Stimulated activated CD4-positive, alpha-beta T cell treated with anti-CD3 and anti-CD28 coated beads, Interleukin-15, amount 100 ng/mL, for 24 hours (primary cell): ENCODE results near the gene RPH3AL.
"Not testable (repeated sequence)": the region's sequence is repeated elsewhere in the genome, so short reads cannot be mapped to it uniquely, and the experiment has no call there.

Experiments used
- DNase-seq: peaks from one replicate; pipeline ENCODE4 v3.0.0-alpha.2; 2020

Gene RPH3AL

DNA sequence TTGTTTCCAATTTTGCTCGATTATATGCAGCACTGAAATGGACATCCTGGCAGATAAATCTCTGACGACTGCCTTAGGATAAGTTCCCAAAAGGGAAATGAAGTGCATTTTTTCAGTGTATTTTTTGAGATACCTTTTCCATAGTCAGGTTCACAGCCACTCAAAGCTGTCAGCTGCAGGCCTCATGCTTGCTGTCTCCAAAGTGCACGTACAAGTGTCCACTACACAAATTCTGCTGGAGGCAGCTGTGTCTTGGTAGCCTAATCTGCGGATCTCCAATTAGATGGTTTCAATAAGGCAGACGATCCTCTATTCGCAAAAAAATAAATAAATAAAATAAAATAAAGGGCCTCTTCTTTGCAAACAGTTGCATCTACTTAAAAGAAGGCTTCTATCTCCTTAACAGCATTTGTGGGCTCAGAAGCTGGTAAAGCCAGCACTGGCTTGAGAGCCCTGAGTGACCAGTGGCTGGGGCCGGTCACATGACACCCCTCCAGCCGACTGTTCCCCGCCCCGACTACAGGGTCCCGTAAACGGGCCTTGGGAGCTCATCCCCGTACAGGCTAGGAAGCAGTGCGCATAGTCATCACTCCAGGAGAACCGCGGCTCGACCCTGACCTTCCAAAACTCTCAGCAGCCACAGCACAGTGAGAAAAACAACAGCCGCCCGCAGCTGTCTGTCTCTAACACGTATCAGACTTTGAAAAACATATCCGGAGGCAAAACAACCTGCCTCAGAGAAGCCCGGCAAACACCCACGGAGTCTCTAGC lies 18.8 kb downstream of the RPH3AL start:
- DNase-seq: peak; percentile 16

DNA sequence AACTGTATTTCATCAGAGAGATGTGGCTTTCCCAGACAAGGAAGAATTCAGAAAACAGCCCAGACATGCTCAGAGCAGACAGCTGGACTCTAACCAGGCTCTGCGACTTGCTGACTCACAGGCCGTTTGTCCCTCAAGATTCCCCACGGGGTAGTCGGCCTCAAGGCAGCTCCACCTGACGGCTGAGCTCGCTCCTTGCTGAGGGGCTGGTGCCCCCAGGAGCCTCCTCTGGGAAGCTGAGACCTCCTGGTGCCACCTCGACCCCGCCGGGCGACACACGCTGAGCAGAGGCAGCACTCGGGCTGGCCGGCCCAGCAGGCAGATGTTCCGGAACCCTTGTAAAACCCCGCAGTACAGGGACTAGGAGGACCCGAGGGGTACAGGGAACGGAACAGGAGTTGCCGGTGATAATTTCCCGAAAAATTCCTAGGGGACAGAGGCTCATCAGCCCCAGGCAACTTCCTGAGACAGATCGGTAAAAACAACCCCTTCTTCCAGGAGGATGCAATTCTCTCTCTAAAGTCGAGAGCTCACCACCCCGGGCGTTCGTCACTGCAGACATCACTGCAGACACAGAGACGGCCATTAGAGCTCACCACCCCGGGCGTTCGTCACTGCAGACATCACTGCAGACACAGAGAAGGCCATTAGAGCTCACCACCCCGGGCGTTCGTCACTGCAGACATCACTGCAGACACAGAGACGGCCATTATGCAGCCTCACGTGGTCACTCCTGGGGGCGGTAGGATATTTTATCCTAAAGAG lies 19.9 kb downstream of the RPH3AL start:
- no peak for DNase-seq

DNA sequence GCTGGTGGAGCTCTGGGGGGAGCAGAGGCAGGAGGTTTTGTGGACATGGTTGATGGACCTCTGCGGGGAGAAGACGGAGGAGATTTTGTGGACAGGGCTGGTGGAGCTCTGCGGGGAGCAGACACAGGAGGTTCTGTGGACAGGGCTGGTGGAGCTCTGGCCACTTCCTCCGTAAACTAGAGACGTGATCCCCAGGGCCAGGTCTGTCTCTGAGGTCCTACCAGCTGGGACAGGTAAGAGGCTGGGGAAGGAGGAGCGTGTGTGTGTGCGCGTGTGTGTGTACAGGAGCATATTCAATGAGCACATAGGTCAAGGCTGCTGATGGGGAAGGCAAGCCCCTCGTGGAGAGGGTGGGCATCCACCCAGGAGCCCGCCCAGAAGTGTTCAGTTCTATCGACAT lies 20.6 kb downstream of the RPH3AL start:
- no peak for DNase-seq

DNA sequence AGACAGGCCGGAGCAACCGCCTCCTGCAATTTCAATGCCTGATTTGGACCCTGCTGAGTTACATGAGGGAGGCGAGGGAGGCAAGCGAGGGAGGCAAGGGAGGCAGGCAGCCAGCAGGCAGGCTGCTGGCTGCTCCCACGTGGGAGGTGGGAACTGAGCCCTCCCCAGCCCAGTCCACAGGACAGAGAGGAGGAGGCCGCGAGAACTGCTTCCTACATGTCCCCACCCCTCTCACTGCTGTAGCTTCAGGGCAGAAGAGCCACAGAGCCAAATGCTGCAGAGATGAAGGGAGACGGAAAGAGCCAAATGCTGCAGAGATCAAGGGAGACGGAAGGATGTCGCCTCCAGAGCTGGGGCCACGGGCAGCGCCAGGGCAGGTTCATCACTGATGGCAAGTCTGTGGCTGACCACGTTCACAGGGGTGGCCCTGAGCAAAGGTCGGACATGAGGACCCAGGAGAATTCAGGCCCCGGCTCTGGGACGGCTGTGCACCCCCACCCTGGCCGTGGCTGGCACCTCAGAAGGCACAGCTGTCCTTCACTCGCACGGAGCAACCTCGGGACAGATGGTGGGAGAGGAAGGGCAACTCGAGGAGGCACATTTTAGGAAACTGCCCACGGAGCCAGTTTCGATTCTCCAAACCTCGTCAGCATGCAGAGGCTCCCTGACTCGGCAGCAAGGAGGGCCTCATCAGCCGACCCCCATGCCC lies 21.5 kb downstream of the RPH3AL start:
- DNase-seq: peak; percentile 15

DNA sequence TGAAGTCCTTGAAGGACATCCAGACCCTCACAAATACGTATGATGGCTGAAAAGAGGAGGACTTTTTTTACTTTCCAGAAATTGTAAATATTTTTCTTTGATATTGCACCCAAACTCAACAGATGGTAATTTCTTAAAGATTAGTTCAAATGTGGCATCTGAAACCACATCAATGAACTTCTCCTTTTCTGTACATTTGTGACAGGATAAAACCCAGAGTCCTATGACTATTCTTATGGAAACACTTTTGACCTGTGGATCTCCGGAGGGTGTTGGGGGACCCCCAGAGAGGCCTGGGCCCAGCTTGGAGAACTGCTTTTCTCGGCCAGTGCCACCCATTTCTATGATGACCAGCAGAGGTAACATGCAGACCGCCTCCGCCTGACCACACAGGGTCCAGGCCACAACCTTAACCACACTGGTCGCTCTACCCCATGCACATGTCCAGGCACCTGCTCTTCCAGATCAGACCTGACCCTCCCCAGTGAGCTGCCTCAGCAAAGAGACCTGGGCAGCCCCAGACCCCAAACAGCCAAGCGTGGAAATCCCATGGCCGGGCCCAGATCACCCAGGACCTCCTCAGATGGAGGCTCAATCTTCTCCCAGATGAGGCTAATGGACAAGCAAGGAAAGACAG lies 22.7 kb downstream of the RPH3AL start:
- DNase-seq: no peak

DNA sequence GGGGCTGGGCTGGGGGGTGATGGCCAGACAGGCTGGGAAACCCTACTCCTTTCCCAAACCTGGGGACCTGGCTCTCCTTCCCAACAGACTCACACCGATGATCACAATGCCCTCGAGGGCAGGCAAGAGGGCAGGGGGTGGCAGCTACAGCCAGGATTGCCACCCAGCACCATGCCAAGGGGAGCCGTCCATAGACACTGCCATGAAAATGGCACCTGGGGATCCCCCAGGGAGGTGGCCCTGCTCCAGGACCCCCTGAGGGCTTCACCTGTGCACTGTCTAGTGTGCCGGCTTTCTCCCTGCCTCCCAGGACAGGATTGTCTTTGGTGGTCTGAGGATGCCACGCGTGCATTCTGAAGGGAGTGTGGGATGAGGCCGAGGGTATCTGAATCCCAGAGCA lies 24.6 kb downstream of the RPH3AL start:
- no peak for DNase-seq

DNA sequence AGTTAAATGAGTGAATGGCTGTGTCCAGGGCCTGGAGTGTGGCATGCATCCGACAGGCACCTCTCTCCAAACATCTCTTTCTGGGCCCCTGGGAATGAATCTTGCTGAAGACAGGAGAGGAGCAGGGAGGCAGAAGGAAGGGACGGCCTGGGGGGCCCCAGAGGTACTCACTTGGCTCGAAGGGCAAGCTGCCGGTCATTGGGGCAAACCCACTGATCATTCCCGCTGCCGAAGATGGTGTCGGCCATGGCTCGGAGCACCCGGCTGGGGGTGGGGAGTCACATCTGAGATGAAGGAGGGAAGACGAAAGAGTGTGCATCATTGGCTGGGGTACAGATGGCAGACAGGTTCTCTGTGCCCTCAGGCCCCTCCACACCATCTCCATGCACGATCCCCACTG lies 25.3 kb downstream of the RPH3AL start:
- no peak for DNase-seq

DNA sequence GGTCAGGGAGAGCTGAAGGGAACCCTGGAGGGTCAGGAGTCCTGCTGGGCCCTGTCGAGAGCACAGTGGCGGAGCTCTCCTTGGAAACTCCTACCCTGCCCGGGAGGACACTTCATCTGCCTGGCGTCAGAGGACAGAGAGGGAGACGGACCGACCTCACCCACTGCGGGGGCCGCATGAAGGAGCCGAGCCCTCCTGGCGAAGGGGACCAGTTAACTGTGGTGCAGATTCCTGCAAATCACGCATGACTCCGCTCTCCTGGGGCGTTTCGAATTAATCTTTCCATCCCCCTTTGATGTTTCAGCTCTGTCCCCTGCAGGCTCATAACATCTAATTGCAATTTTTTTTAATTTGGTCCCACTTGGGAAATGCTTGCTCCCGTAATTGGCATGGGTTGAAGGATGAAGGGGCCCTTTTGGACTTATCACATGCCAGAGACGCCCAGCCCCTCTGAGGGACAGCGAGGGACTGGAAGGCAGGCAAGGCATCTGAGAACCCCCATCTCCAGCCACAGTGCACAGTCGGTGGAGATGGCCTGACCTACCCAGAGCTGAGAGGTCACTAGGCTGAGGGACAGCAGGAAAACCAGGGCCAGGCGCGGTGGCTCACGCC lies 26.5 kb downstream of the RPH3AL start:
- no peak for DNase-seq

DNA sequence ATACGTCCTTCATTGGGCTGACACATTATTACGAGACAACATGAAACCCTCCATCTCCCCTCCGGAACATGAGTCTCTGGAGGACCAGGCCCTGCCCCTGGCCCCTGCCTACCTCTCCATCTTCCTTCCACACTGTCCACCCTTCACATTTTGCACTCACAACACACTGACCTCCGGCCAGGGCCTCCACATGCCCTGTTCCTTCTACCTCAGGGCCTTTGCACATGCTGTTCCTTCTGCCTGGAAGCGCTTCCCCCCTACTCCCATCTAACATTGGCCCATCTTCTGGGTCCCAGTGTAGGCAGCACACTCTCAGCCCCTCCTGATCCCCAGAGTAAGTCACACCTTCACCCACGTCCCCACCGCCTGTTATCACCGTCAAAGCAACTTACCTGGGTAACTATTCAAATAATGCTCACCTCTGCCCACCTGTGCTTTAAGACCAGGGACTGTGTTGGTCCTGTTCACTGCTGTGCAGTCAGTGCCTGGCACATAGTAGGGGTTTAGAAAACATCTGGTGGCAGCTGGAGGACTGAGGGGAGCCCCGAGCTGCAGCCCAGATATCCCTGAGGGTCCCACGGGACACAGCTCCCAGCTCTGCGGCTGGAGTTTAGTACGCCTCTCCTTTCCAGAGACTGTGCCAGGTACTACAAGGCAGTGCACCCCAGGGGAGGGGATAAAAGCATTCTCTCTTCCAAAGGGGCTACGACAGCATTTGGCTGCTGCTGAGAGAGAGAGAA lies 27.2 kb downstream of the RPH3AL start:
- DNase-seq: no peak

DNA sequence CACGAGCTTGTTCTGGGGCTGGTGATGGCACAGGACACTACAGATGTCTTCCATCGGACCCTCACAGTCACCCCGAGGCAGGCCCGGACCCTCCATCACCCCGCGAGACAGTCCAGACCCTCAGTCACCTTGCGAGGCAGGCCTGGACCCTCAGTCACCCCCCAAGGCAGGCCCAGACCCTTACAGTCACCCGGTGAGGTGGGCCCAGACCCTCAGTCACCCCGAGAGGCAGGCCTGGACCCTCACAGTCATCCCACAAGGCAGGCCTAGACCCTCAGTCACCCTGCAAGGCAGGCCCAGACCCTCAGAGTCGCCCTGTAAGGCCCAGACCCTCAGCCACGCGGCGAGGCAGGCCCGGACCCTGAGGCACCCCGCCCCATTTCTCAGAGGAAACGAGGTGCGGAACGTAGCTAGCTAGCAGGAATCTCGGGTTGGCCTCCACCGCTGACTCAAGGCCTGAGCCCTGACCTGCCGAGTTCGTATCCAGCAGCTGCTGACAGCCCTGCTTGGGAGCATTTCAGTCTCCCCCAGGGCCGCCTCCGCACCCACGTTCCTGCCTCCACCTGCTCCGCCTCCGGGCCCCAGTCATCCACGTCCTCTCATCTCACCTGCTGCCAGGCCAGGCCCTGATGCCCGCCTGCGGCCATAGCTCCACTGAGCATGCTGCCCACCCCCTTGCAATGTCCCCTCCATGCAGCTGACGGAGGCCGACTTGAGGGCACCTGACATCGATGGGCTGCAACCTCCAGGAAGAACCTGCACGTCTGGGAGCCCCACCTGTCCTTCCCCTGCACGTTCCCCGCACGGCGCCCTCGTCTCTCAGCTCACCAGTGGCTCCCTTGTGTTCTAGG lies 28.7 kb downstream of the RPH3AL start:
- DNase-seq: no peak

DNA sequence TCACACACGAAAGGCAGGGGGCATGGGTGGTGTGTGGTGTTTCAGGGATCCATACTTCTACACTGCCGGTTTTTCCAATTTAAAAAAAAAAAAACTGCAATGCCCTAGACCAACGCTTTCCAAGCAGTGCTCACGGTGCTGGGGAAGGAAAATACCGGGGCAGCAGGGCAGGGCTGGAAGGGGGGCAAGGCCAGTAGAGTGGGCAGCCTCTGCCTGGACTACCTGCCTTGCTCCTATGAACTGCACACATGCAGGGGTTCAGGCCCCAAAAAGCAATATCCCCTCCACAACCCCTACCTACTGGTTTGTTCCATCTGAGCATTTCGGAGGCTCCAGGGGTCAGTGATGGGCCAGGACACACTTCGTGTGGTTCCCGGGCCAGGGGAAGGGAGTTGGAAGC lies 29.4 kb downstream of the RPH3AL start:
- no peak for DNase-seq

DNA sequence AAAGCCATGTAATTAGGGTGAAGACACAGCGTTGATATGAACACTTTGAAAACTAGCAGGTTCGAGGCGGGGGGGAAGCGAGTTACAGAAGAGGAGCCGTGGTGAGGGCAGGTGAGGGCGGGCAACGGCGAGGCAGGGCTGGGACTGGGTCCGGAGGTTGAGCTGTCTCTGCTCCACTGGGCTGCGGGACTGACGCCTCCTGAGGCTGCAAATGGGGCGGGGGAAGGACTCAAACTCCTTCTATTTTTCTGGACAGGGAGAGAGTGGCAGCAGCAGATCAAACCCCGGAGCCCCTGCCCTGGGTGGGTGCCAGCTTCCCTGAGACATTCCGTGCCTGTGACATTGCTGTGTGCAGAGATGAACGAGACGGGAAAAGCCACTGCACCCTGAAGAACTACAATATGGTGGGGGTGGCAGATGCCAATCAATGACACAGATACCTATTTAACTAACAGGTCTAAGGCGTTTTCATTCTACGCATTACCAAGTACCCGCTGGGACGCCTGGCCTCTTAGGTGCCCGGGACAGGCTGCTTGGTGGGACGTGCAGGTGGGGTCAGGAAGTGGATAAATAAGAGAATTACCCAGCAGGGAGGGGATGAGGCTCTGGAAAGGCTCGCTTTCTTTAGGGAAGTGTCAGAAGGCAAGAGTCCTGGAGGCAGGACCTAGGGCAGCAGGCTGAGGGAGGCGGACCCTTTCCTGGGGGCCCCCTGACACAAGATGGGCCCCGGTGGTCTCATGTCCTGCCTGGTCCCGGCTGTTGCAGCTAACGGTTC lies 30.4 kb downstream of the RPH3AL start:
- DNase-seq: no peak

DNA sequence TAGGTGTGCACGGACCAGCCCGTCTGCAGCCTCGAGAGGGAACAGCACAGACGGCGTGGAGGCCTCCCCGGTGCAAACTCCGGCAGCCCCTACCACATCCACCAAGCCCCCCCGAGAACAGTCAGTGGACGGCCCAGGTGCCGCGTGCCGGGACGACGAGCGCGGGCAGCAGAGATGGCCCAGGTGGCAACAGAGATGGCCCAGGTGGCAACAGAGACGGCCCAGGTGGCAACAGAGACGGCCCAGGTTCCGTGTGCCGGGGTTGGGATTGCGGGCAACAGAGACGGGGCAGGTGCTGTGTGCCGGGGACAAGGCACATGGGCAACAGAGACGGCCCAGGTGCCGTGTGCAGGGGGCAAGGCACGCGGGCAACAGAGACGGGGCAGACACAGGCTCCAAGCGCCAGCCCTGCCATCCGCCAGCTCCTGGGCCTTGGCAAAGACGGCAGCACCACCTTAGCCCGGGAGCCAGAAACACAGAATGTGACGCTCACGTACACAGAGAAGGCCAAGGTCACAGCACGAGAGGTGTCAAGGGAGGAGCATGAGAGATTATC lies 31.1 kb downstream of the RPH3AL start:
- no peak for DNase-seq

DNA sequence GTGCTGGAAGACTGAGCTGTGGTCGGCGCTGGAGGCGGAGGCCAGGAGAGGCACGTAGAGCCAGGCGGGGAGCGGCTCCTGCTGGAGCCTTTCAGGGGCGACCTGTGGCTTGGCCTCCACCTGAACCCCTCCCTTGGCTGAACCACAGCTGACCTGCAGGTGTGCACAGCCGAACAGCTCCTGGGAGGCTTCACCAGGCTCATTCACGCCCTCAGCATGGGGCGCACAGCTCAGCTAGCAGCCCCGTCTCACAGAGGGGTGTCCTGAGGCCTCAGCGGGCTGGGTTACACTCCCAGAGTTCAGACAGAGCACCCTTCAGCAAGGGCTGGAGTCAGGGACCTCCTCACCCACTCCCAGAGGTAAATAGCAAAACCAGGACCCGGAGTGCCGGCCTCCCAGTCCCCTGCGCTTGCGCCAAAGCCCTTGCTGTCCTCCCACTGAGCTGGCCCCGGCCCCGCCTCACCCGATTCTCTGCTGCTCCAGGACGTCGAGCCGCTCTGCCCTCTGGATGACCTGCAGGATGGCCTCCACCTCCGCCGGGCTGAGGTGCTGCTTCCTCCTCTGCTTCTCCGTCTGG lies 31.7 kb downstream of the RPH3AL start:
- DNase-seq: no peak

DNA sequence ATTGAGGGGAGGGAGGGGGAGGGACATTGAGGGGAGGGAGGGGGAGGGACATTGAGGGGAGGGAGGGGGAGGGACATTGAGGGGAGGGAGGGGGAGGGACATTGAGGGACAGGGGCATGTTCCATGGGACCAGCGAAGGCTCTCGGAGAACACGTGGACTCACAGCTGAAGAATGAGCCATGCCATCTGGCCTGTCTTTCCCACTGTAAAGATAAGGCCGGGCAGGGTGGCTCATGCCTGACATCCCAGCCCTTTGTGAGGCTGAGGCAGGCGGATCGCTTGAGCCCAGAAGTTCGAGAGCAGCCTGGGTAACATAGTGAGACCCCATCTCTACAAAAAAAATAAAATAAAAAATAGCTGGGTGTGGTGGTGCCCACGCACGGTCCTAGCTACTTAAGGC lies 32.5 kb downstream of the RPH3AL start:
- no peak for DNase-seq

DNA sequence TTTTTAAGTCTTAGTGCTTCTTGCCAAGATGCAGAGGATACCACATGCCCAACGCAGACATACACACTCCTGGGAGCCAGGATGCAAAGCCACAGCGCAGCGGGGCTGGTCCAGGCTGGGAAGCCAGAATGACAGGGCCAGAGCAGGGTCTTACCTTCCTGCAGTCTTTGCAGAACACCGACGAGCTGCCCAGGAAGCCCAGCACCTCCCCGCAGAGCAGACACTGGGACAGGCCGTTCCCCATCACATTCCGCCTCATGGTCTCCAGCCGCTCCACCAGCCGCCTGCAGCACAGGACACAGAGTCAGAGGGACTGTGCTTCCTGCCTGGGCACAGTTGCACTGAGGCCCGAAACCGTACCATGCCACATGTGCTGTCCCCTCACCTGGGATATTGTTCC lies 33.3 kb downstream of the RPH3AL start:
- no peak for DNase-seq

DNA sequence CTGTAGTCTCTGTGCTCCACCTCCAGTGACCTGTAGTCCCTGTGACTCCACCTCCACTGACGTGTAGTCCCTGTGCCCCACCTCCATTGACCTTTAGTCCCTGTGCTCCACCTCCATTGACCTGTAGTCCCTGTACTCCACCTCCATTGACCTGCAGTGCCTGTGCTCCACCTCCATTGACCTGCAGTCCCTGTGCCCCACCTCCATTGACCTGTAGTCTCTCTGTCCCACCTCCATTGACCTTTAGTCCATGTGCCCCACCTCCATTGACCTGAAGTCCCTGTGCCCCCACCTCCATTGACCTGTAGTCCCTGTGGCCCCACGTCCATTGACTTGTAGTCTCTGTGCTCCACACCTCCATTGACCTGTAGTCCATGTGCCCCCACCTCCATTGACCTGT lies 35.5 kb downstream of the RPH3AL start:
- DNase-seq: not testable (repeated sequence)

DNA sequence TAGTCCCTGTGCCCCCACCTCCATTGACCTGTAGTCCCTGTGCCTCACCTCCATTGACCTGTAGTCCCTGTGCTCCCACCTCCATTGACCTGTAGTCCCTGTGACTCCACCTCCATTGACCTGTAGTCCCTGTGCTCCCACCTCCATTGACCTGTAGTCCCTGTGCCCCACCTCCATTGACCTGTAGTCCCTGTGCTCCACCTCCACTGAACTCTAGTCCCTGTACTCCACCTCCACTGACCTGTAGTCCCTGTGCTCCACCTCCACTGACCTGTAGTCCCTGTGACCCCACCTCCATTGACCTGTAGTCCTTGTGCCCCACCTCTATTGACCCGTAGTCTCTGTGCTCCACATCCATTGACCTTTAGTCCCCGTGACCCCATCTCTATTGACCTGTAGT lies 37.2 kb downstream of the RPH3AL start:
- DNase-seq: not testable (repeated sequence)

DNA sequence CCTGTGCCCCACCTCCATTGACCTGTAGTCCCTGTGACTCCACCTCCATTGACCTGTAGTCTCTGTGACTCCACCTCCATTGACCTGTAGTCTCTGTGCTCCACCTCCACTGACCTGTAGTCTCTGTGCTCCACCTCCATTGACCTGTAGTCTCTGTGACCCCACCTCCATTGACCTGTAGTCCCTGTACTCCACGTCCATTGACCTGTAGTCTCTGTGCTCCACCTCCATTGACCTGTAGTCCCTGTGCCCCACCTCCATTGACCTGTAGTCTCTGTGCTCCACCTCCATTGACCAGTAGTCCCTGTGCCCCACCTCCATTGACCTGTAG lies 38.0 kb downstream of the RPH3AL start:
- DNase-seq: not testable (repeated sequence)
